GM03348 (cell line): Measurements from ENCODE around the gene DLK1.

Experiments used
- DNase-seq: peaks from one replicate; pipeline ENCODE4 v3.0.0; 2012; ENCODE audit warnings: low spot score

DLK1 gene

GRCh38 chr14:100726550-100727085, at the start of gene DLK1:
Gene DLK1 (plus strand): TSS chr14:100726892. CDS start chr14:100727069, 177 bp downstream.
- no peak for DNase-seq

GRCh38 chr14:100677152-100677551, 49.5 kb upstream of the DLK1 start:
- DNase-seq: no peak

- peak; percentile 36 for DNase-seq
Measured at GRCh38 chr14:100677554-100678468, 48.9 kb upstream of the DLK1 start.

- no peak for DNase-seq
Measured at GRCh38 chr14:100678469-100678828, 48.2 kb upstream of the DLK1 start.

- no peak for DNase-seq
Measured at GRCh38 chr14:100679153-100679552, 47.5 kb upstream of the DLK1 start.

- peak; percentile 83 for DNase-seq
Measured at GRCh38 chr14:100679707-100680438, 46.8 kb upstream of the DLK1 start.

- no peak for DNase-seq
Measured at GRCh38 chr14:100680439-100681051, 46.1 kb upstream of the DLK1 start.

GRCh38 chr14:100681111-100681510, 45.6 kb upstream of the DLK1 start:
- no peak for DNase-seq

GRCh38 chr14:100682749-100683148, 43.9 kb upstream of the DLK1 start:
- DNase-seq: no peak

- no peak for DNase-seq
Measured at GRCh38 chr14:100683578-100683977, 43.1 kb upstream of the DLK1 start.

GRCh38 chr14:100684154-100684553, 42.5 kb upstream of the DLK1 start:
- DNase-seq: no peak

- DNase-seq: no peak
Measured at GRCh38 chr14:100684961-100685360, 41.7 kb upstream of the DLK1 start.

GRCh38 chr14:100686858-100687257, 39.8 kb upstream of the DLK1 start:
- no peak for DNase-seq

- no peak for DNase-seq
Measured at GRCh38 chr14:100687386-100687785, 39.3 kb upstream of the DLK1 start.

GRCh38 chr14:100688051-100688450, 38.6 kb upstream of the DLK1 start:
- no peak for DNase-seq

GRCh38 chr14:100688598-100689461, 37.9 kb upstream of the DLK1 start:
- peak; percentile 73 for DNase-seq

- no peak for DNase-seq
Measured at GRCh38 chr14:100690672-100691071, 36.0 kb upstream of the DLK1 start.

- DNase-seq: no peak
Measured at GRCh38 chr14:100691395-100692056, 35.2 kb upstream of the DLK1 start.

GRCh38 chr14:100692256-100692655, 34.4 kb upstream of the DLK1 start:
- DNase-seq: no peak

GRCh38 chr14:100692859-100693558, 33.7 kb upstream of the DLK1 start:
- peak; percentile 86 for DNase-seq
